HCT116 (cell line): ENCODE measurements around the gene MGA. TPM values are rescaled to one million over a fixed set of nuclear protein-coding genes. Genes with fewer than 3 reads are reported as not detected.

Experiments
- ATAC-seq: fragments of 200-7000 bp; cut with Tn5 transposase; 2 replicates; pipeline ENCODE4 v1.9.1; 2020; ENCODE audit warnings: mild to moderate bottlenecking, moderate library complexity
- BruUV-seq: library from RNA; stranded (reverse); fragments of 400-500 nt; replicated peaks from 2 replicates; lab custom pipeline; 2021; lab: Mats Ljungman, UMichigan
- CTCF ChIA-PET: fragments of 300-600 bp; sonication (Branson Sonifier 250); formaldehyde crosslinking; loops from one replicate; lab custom pipeline; 2021; ENCODE audit warnings: antibody characterized with exemption; lab: Charles Lee
- POLR2A ChIA-PET: fragments of 300-600, 350-600 bp; sonication (Branson Sonifier 250); formaldehyde crosslinking; loops from one replicate; lab custom pipeline; 2021; ENCODE audit warnings: antibody characterized with exemption; lab: Charles Lee
- RAD21 ChIA-PET, 2 experiments: fragments of 300-600 bp; sonication (Branson Sonifier 250); formaldehyde crosslinking; loops; one replicate each; lab custom pipeline; 2023; ENCODE audit warnings: low total read pairs in 2 of 2; ENCODE audit not compliant: uncharacterized antibody in 2 of 2, unreplicated experiment in 2 of 2, low non-redundant PET in 1 of 2; lab: Charles Lee
- DNase-seq: peaks from one replicate; pipeline ENCODE4 v3.0.0-alpha.2; 2010; ENCODE audit warnings: low read depth, low spot score
- H2AFZ ChIP-seq: fragments of 200-600 bp; shearing (Covaris generic), sonication (generic); 2 replicates; pipeline ENCODE4 v1.6.1; 2017; ENCODE audit warnings: low read depth, mixed run types, mixed read lengths, antibody characterized with exemption, low read length; ENCODE audit not compliant: poor library complexity, severe bottlenecking
- H3K27ac ChIP-seq: 2 replicates; pipeline ENCODE4 v1.5.1; 2012; ENCODE audit warnings: low read depth, low read length
- H3K27me3 ChIP-seq: fragments of 200-600 bp; sonication (generic); 2 replicates; pipeline ENCODE4 v1.6.1; 2016; ENCODE audit warnings: mixed run types, low read length, mixed read lengths; ENCODE audit not compliant: insufficient read depth
- H3K36me3 ChIP-seq, 2 experiments: fragments of 200-500 bp in 1 of 2; fragments of 200-600 bp in 1 of 2; sonication (Bioruptor generic) in 1 of 2; sonication (generic) in 1 of 2; 2 replicates each; pipeline versions ENCODE4 v1.5.1 to v1.6.1; 2014 to 2016; ENCODE audit warnings: low read length in 2 of 2, inconsistent platforms in 1 of 2, mixed read lengths in 1 of 2, mixed run types in 1 of 2; ENCODE audit not compliant: insufficient read depth in 2 of 2, control insufficient read depth in 1 of 2
- H3K4me1 ChIP-seq, 2 experiments: fragments of 200-600 bp in 1 of 2; sonication (generic) in 1 of 2; 2 replicates each; pipeline versions ENCODE4 v1.5.1 to v1.6.1; 2012 to 2017; ENCODE audit warnings: low read length in 2 of 2, inconsistent platforms in 1 of 2, mild to moderate bottlenecking in 1 of 2, mixed read lengths in 1 of 2, mixed run types in 1 of 2, moderate library complexity in 1 of 2; ENCODE audit not compliant: insufficient read depth in 2 of 2, control insufficient read depth in 1 of 2
- H3K4me2 ChIP-seq: fragments of 200-600 bp; sonication (generic); 2 replicates; pipeline ENCODE4 v1.6.1; 2017; ENCODE audit warnings: mixed run types, low read length, mixed read lengths
- H3K4me3 ChIP-seq, 2 experiments: fragments of 200-600 bp in 1 of 2; sonication (generic) in 1 of 2; replicated peaks in 1 of 2; 2 replicates each; pipeline ENCODE4 v1.5.1; 2011 to 2016; ENCODE audit warnings: low read length in 2 of 2, control low read depth in 1 of 2, low read depth in 1 of 2, mild to moderate bottlenecking in 1 of 2, mixed read lengths in 1 of 2, mixed run types in 1 of 2
- H3K79me2 ChIP-seq: fragments of 200-600 bp; sonication (generic); 2 replicates; pipeline ENCODE4 v1.6.1; 2017; ENCODE audit warnings: mild to moderate bottlenecking, mixed run types, low read length, moderate library complexity, mixed read lengths; ENCODE audit not compliant: insufficient read depth
- H3K9ac ChIP-seq: fragments of 200-600 bp; sonication (generic); 2 replicates; pipeline ENCODE4 v1.6.1; 2016; ENCODE audit warnings: low read length, mixed read lengths
- H3K9me2 ChIP-seq: fragments of 200-600 bp; sonication (generic), shearing (Covaris generic); 2 replicates; pipeline ENCODE4 v1.6.1; 2017; ENCODE audit warnings: mixed run types, mild to moderate bottlenecking, moderate library complexity; ENCODE audit not compliant: insufficient read depth
- H3K9me3 ChIP-seq, 2 experiments: fragments of 200-500 bp in 1 of 2; fragments of 200-600 bp in 1 of 2; sonication (Bioruptor generic) in 1 of 2; sonication (generic) in 1 of 2; 2 replicates each; pipeline ENCODE4 v1.6.1; 2014 to 2017; ENCODE audit warnings: low read length in 2 of 2, mixed read lengths in 2 of 2, inconsistent platforms in 1 of 2, low read depth in 1 of 2, mild to moderate bottlenecking in 1 of 2, mixed run types in 1 of 2, moderate library complexity in 1 of 2; ENCODE audit not compliant: control insufficient read depth in 1 of 2, insufficient read depth in 1 of 2
- H4K20me1 ChIP-seq: fragments of 200-600 bp; sonication (generic), shearing (Covaris generic); 2 replicates; pipeline ENCODE4 v1.6.1; 2017; ENCODE audit warnings: mixed run types, mild to moderate bottlenecking, moderate library complexity; ENCODE audit not compliant: insufficient read depth
- CTCF ChIP-seq, 3 experiments: fragments of 200-600 bp in 1 of 3; sonication (generic) in 1 of 3; IDR thresholded peaks in 2 of 3; conservative IDR thresholded peaks in 1 of 3; 2 replicates each; pipeline ENCODE4 v1.5.1; 2012 to 2017; ENCODE audit warnings: low read depth in 2 of 3, low read length in 2 of 3, antibody characterized with exemption in 1 of 3, borderline replicate concordance in 1 of 3, control low read depth in 1 of 3, mild to moderate bottlenecking in 1 of 3, mixed read lengths in 1 of 3, mixed run types in 1 of 3, moderate library complexity in 1 of 3; ENCODE audit not compliant: insufficient read depth in 1 of 3
- EGR1 ChIP-seq: IDR thresholded peaks from 2 replicates; pipeline ENCODE4 v1.6.1; 2012; ENCODE audit warnings: low read depth
- EZH2 ChIP-seq: fragments of 200-600 bp; sonication (generic); IDR thresholded peaks from 2 replicates; pipeline ENCODE4 v1.6.1; 2017; ENCODE audit warnings: antibody characterized with exemption, mixed run types
- FOSL1 ChIP-seq: IDR thresholded peaks from 2 replicates; pipeline ENCODE4 v1.6.1; 2012; ENCODE audit warnings: low read depth
- JUND ChIP-seq: IDR thresholded peaks from 2 replicates; pipeline ENCODE4 v1.6.1; 2012
- MAX ChIP-seq: IDR thresholded peaks from 2 replicates; pipeline ENCODE4 v1.6.1; 2012
- RAD21 ChIP-seq: IDR thresholded peaks from 2 replicates; pipeline ENCODE4 v1.6.1; 2012; ENCODE audit warnings: low read depth, mild to moderate bottlenecking
- TCF7L2 ChIP-seq: IDR thresholded peaks from 2 replicates; pipeline ENCODE4 v1.7.0; 2011; ENCODE audit warnings: borderline replicate concordance, inconsistent platforms; ENCODE audit not compliant: insufficient read depth, insufficient read length; ENCODE audit errors: extremely low read depth
- YY1 ChIP-seq: IDR thresholded peaks from 2 replicates; pipeline ENCODE4 v1.6.1; 2011; ENCODE audit warnings: low read length, low read depth, moderate library complexity, mild to moderate bottlenecking; ENCODE audit not compliant: insufficient replicate concordance; ENCODE audit errors: extremely low read depth
- ZFX ChIP-seq: fragments of 450-650 bp; IDR thresholded peaks from 2 replicates; pipeline ENCODE4 v1.6.1; 2017
- intact Hi-C: fragments of 100-400 bp; cut with micrococcal nuclease; formaldehyde crosslinking; loops from 2 replicates; pipeline ENCODE4 v1.10.0; 2022
- total RNA-seq: library from RNA; stranded (reverse); gene quantifications from one replicate; pipeline ENCODE4 v1.2.1, GENCODE V29; 2021; ENCODE audit not compliant: unreplicated experiment
- TF ChIP-seq, protein P1 (sequence below): IDR thresholded peaks from 2 replicates; pipeline ENCODE4 v1.6.1; 2012
- TF ChIP-seq, protein P2 (sequence below): IDR thresholded peaks from 2 replicates; pipeline ENCODE4 v1.6.1; 2012; ENCODE audit warnings: low read depth

The MGA gene
- total RNA-seq, 1 experiment from 2014 or later, result 28.9 TPM

GRCh38 chr15:41666353-41666920 lies 6.2 kb downstream of the MGA start:
- TF ChIP-seq EGR1 (no peak), RAD21 (no peak), ZFX (no peak), FOSL1 (no peak), EZH2 (no peak), CTCF (IDR thresholded peaks at IDR 0.05 in 2 of 3, conservative IDR thresholded peaks at IDR 0.05 in 1 of 3; ENCODE audit: borderline replicate concordance in 1 of 3, insufficient read depth in 1 of 3, low read depth in 2 of 3, low read length in 2 of 3) (no peak), TCF7L2 (no peak), YY1 (no peak), JUND (no peak), MAX (no peak)
- TF ChIP-seq, protein P1, sequence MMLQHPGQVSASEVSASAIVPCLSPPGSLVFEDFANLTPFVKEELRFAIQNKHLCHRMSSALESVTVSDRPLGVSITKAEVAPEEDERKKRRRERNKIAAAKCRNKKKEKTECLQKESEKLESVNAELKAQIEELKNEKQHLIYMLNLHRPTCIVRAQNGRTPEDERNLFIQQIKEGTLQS, result no peak
- TF ChIP-seq, protein P2, sequence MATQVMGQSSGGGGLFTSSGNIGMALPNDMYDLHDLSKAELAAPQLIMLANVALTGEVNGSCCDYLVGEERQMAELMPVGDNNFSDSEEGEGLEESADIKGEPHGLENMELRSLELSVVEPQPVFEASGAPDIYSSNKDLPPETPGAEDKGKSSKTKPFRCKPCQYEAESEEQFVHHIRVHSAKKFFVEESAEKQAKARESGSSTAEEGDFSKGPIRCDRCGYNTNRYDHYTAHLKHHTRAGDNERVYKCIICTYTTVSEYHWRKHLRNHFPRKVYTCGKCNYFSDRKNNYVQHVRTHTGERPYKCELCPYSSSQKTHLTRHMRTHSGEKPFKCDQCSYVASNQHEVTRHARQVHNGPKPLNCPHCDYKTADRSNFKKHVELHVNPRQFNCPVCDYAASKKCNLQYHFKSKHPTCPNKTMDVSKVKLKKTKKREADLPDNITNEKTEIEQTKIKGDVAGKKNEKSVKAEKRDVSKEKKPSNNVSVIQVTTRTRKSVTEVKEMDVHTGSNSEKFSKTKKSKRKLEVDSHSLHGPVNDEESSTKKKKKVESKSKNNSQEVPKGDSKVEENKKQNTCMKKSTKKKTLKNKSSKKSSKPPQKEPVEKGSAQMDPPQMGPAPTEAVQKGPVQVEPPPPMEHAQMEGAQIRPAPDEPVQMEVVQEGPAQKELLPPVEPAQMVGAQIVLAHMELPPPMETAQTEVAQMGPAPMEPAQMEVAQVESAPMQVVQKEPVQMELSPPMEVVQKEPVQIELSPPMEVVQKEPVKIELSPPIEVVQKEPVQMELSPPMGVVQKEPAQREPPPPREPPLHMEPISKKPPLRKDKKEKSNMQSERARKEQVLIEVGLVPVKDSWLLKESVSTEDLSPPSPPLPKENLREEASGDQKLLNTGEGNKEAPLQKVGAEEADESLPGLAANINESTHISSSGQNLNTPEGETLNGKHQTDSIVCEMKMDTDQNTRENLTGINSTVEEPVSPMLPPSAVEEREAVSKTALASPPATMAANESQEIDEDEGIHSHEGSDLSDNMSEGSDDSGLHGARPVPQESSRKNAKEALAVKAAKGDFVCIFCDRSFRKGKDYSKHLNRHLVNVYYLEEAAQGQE, result no peak
- TF ChIP-seq, all 23 proteins: peak for 0
- Histone ChIP-seq H3K79me2 (peaks cover 98% of the 10 kb centered on the region), H3K36me3 (peaks cover 0 to 8% of the 10 kb centered on the region in 2 experiments; a peak in 2 of 4 replicates), H3K9me2 (no peaks in the 10 kb centered on the region), H3K4me2 (no peak overlapping the region), H3K4me1 (peaks cover 0 to 9% of the 10 kb centered on the region in 2 experiments; a peak in 2 of 4 replicates), H3K9ac (no peak overlapping the region), H3K27me3 (no peaks in the 10 kb centered on the region), H3K9me3 (no peaks in the 10 kb centered on the region), H3K27ac (no peak overlapping the region), H2AFZ (no peak overlapping the region), H4K20me1 (no peaks in the 10 kb centered on the region), H3K4me3 (no peak overlapping the region)
- no peak for DNase-seq
- POLR2A ChIA-PET, result no interaction called here
- intact Hi-C loops, result no loop called here
- BruUV-seq, result no TSS peak
- no peak for ATAC-seq
- CTCF ChIA-PET, result no interaction called here
- RAD21 ChIA-PET, result no interaction called here
